Activated CD8-positive, alpha-beta T cell treated with anti-CD3 and anti-CD28 coated beads for 36 hours (primary cell): ENCODE data around the gene APPL1. TPM values are rescaled to one million over a fixed set of nuclear protein-coding genes. Genes with fewer than 3 reads are reported as not detected.

Experiments
- ATAC-seq: fragments of 200-7000 bp; cut with Tn5 transposase; one replicate; pipeline ENCODE4 v1.10.0; 2021; ENCODE audit warnings: mild to moderate bottlenecking, moderate library complexity
- CTCF ChIA-PET: fragments of 350-600 bp; sonication (Branson Sonifier 250); formaldehyde crosslinking; loops from one replicate; lab custom pipeline; 2021; ENCODE audit warnings: antibody characterized with exemption; lab: Charles Lee
- POLR2A ChIA-PET: fragments of 350-600 bp; sonication (Branson Sonifier 250); formaldehyde crosslinking; loops from one replicate; lab custom pipeline; 2021; ENCODE audit warnings: antibody characterized with exemption; lab: Charles Lee
- DNase-seq: peaks from one replicate; pipeline ENCODE4 v3.0.0-alpha.2; 2020
- H3K27ac Mint-ChIP-seq: one replicate; pipeline ENCODE4 v1.8.0; 2021; ENCODE audit warnings: mild to moderate bottlenecking, mixed read lengths
- H3K27me3 Mint-ChIP-seq: one replicate; pipeline ENCODE4 v1.8.0; 2021; ENCODE audit warnings: mixed read lengths
- H3K36me3 Mint-ChIP-seq: one replicate; pipeline ENCODE4 v1.8.0; 2021; ENCODE audit warnings: low read depth, mixed read lengths
- H3K4me1 Mint-ChIP-seq: one replicate; pipeline ENCODE4 v1.8.0; 2021; ENCODE audit warnings: low read depth, mixed read lengths
- H3K4me3 Mint-ChIP-seq: one replicate; pipeline ENCODE4 v1.8.0; 2021; ENCODE audit warnings: mild to moderate bottlenecking, moderate library complexity, mixed read lengths
- H3K9me3 Mint-ChIP-seq: one replicate; pipeline ENCODE4 v1.8.0; 2021; ENCODE audit warnings: mixed read lengths
- CTCF ChIP-seq: fragments of 200-600 bp; IDR thresholded peaks from one replicate; pipeline ENCODE4 v1.8.0; 2022; ENCODE audit warnings: antibody characterized with exemption, mild to moderate bottlenecking
- intact Hi-C: fragments of 100-400 bp; cut with micrococcal nuclease; formaldehyde crosslinking; loops from one replicate; pipeline ENCODE4 v1.10.0; 2022
- total RNA-seq, 2 experiments: library from RNA; stranded (reverse); gene quantifications; one replicate each; pipeline ENCODE4 v1.2.3, GENCODE V29; 2021

Gene APPL1
- total RNA-seq, 2 experiments from 2014 or later: 35.1 to 42.3 TPM

DNA sequence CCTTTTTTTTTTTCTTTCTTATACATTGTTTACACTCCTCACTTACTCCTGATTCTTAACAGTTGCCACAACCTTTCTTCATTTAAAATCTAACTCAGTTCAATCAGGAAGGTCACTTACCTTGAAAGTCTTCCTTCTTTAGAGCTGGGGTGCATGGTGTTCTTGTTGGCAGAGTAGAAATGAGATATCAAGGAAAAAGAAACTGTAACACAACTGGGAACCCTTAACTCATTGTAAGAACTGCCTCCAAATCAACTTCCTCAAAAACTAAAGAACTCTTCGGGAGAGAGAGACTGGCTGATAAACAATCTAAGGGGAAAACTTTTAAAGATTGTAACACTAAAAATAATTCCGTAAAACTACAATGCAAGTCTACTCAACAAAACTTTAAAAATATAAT, 1.4 kb upstream of the APPL1 start:
- TF ChIP-seq CTCF: no peak
- Mint-ChIP-seq H3K4me1 (peaks cover 27% of the 10 kb centered on the region), H3K9me3 (no peaks in the 10 kb centered on the region), H3K4me3 (no peak overlapping the region), H3K27ac (no peak overlapping the region), H3K36me3 (no peaks in the 10 kb centered on the region), H3K27me3 (no peaks in the 10 kb centered on the region)
- DNase-seq (no peak), ATAC-seq (no peak)
- ChIA-PET CTCF (interaction anchor here (1.1 to 1.3 kb wide), 2 partner anchors 33 to 115 kb away, joined by 3 to 4 read pairs; no protein-coding TSS in a partner anchor), POLR2A (no interaction called here)
- intact Hi-C loops: no loop called here

- ChIA-PET CTCF (interaction anchor here (1.7 kb wide), 1 partner anchor 58 kb away, joined by 7 read pairs; no protein-coding TSS in a partner anchor), POLR2A (interaction anchor here (0.6 to 1.4 kb wide), 3 partner anchors 31 to 628 kb away, joined by 3 to 4 read pairs (median 4); no protein-coding TSS in a partner anchor)
- ATAC-seq: peak; percentile 46
- no peaks in the 10 kb centered on the region for H3K9me3 Mint-ChIP-seq
- H3K4me1 Mint-ChIP-seq: peaks cover 30% of the 10 kb centered on the region
- H3K27ac Mint-ChIP-seq: peak overlapping the region; percentile 79
- DNase-seq: peak; percentile 54
- peaks cover 4% of the 10 kb centered on the region for H3K36me3 Mint-ChIP-seq
- H3K4me3 Mint-ChIP-seq: peak overlapping the region; percentile 85
- intact Hi-C loops: no loop called here
- TF ChIP-seq CTCF: no peak
- no peaks in the 10 kb centered on the region for H3K27me3 Mint-ChIP-seq
These were observed 612 bp downstream of the APPL1 start for GRCh38 chr3:57227930-57228751.

DNA sequence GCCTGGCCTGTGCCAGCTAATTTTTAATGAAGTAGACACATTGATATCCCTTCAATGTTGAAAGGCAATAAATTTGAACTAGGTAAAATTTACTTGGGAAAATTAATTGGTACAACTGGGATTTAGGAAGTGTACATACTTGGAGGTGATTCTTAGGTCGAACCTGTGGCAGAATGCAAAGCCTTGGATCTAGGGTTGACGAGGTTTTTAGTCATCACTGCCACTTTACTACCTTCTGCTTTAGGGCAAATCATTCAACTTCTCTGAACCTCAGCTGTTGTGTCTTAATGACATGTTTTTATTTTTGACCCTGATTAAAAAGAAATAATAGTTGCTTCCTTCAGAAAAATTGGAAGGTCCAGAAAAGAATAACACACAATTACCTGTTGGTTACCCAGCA, 2.5 kb downstream of the APPL1 start:
- POLR2A ChIA-PET: interaction anchor here (0.6 kb wide), 1 partner anchor 692 kb away, joined by 3 read pairs; no protein-coding TSS in a partner anchor
- Mint-ChIP-seq H3K36me3 (peaks cover 4% of the 10 kb centered on the region), H3K9me3 (no peaks in the 10 kb centered on the region), H3K4me1 (peaks cover 36% of the 10 kb centered on the region), H3K27me3 (no peaks in the 10 kb centered on the region), H3K4me3 (no peak overlapping the region), H3K27ac (no peak overlapping the region)
- intact Hi-C loops: no loop called here
- DNase-seq (no peak), ATAC-seq (no peak)
- no peak for TF ChIP-seq CTCF
- CTCF ChIA-PET: no interaction called here

DNA sequence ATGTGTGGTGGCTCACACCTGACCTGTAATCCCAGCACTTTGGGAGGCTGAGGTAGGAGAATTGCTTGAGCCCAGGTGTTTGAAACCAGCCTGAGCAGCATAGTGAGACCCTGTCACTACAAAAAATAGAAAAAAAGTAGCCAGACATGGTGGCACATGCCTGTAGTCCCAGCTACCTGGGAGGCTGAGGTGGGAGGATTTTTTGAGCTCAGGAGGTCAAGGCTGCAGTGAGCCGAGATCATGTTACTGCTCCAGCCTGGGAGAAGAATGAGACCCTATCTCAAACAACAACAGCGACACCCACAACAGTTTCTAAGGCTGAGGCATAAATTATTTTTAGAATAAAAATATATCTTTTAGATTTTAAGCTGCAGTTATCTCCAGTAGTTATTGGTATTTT, 6.3 kb downstream of the APPL1 start:
- Mint-ChIP-seq H3K4me1 (peaks cover 31% of the 10 kb centered on the region), H3K9me3 (no peaks in the 10 kb centered on the region), H3K4me3 (no peak overlapping the region), H3K36me3 (peaks cover 14% of the 10 kb centered on the region), H3K27me3 (no peaks in the 10 kb centered on the region), H3K27ac (no peak overlapping the region)
- POLR2A ChIA-PET: interaction anchor here (0.7 kb wide), 1 partner anchor 729 kb away, joined by 3 read pairs; no protein-coding TSS in a partner anchor
- intact Hi-C loops: no loop called here
- CTCF ChIA-PET: interaction anchor here (1.2 to 1.3 kb wide), 3 partner anchors 10 to 134 kb away, joined by 3 read pairs; no protein-coding TSS in a partner anchor
- ATAC-seq (no peak), DNase-seq (no peak)
- TF ChIP-seq CTCF: no peak
